ENCODE results near the gene MRPL28.

The MRPL28 gene

DNA sequence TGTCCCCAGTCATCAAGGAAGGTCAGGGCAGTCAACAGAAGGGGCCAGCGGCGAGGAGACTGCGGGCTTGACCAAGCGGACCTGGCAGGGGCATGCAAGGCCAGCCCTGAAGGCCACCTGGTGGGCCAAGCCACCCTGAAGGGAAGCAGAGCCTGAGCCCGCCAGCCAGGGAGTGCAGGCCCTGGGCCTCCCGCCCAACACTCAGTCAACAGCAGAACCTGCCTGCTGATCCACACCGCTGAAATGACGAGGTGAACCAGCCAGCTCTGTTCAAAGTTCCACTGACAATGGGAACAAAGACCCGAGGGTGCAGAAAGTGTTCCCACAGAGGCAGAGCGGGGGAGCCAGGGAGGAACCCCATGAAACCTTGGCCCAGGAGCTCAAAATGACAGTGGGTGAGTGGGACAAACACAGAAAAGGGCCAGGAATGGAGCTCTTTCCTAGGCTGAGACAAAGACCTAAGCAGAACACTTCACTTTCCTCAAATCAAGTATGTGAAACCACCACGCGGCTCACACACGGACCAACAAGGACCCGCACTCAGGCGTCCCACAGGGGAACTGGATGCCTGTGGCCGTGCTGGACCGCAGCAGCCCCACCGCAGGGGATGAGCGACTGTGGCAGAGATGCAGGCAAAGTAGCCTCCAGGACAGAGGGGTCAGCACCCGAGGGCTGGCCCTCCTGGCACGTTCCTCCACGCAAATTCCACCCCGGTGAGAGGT lies 29.8 kb downstream of the MRPL28 start:
- peaks cover 93% of the 10 kb centered on the region for H3K79me2 ChIP-seq (ENCODE audit: insufficient read depth, low read length)
- no peak overlapping the region for H3K4me2 ChIP-seq (ENCODE audit: insufficient read depth, low read length)

DNA sequence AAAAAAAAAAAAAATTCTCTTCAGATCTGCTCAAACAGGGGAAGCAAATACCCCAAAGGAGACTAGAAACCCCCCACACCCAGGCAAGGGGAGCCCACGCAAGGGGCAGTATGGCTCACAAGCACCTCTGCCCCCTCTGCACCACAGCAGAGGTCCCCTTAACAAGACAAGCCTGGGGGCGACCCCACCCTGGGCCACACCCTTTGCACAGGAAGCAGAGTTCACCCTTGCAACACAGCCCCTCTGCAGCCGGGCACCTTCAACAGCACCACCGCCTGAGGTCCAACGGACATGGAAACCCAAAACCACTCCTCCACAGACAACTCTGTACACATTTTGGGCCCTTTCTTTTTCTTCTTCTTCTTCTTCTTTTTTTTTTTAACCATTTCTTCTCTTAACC lies 30.7 kb downstream of the MRPL28 start:
- peaks cover 67% of the 10 kb centered on the region for H4K20me1 ChIP-seq (ENCODE audit: insufficient read depth, low read length)
- H3K27ac ChIP-seq (ENCODE audit: low read length) = no peak overlapping the region
- no peak for DNase-seq
- no peaks in the 10 kb centered on the region for H3K27me3 ChIP-seq (ENCODE audit: insufficient read depth, low read length, poor library complexity)
- H3K4me3 ChIP-seq (ENCODE audit: low read depth in 1 of 2, low read length in 2 of 2) = no peak overlapping the region
- no peak overlapping the region for H3K9ac ChIP-seq (ENCODE audit: low read depth, low read length)
- peaks cover 19% of the 10 kb centered on the region for H3K36me3 ChIP-seq (ENCODE audit: insufficient read depth, low read length)
- ATAC-seq (ENCODE audit: insufficient read depth, low read depth) = no peak
- no peak overlapping the region for H2AFZ ChIP-seq (ENCODE audit: low read depth, low read length)
- peaks cover 12% of the 10 kb centered on the region; the same call in 1 of the 2 replicates for H3K4me1 ChIP-seq (ENCODE audit: insufficient read depth, low read length)
- H3K79me2 ChIP-seq (ENCODE audit: insufficient read depth, low read length) = peaks cover 95% of the 10 kb centered on the region
- no peaks in the 10 kb centered on the region for H3K9me3 ChIP-seq (ENCODE audit: insufficient read depth, low read length, severe bottlenecking)
- H3K4me2 ChIP-seq (ENCODE audit: insufficient read depth, low read length) = no peak overlapping the region
- TF ChIP-seq, protein P1, sequence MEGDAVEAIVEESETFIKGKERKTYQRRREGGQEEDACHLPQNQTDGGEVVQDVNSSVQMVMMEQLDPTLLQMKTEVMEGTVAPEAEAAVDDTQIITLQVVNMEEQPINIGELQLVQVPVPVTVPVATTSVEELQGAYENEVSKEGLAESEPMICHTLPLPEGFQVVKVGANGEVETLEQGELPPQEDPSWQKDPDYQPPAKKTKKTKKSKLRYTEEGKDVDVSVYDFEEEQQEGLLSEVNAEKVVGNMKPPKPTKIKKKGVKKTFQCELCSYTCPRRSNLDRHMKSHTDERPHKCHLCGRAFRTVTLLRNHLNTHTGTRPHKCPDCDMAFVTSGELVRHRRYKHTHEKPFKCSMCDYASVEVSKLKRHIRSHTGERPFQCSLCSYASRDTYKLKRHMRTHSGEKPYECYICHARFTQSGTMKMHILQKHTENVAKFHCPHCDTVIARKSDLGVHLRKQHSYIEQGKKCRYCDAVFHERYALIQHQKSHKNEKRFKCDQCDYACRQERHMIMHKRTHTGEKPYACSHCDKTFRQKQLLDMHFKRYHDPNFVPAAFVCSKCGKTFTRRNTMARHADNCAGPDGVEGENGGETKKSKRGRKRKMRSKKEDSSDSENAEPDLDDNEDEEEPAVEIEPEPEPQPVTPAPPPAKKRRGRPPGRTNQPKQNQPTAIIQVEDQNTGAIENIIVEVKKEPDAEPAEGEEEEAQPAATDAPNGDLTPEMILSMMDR (IDR thresholded peaks at IDR 0.05; ENCODE audit: borderline replicate concordance, extremely low read depth, low read length, poor library complexity, severe bottlenecking) = no peak
- no peak for TF ChIP-seq EZH2 (IDR thresholded peaks at IDR 0.05; ENCODE audit: borderline replicate concordance, low read depth, low read length, severe bottlenecking)

More for the DNA sequence above, 29.8 kb downstream of the MRPL28 start:
- peaks cover 27% of the 10 kb centered on the region for H3K36me3 ChIP-seq (ENCODE audit: insufficient read depth, low read length)
- no peak overlapping the region for H2AFZ ChIP-seq (ENCODE audit: low read depth, low read length)
- no peaks in the 10 kb centered on the region for H3K27me3 ChIP-seq (ENCODE audit: insufficient read depth, low read length, poor library complexity)
- H3K4me1 ChIP-seq (ENCODE audit: insufficient read depth, low read length) = peaks cover 14% of the 10 kb centered on the region
- ATAC-seq (ENCODE audit: insufficient read depth, low read depth) (no peak), DNase-seq (no peak)
- H3K9ac ChIP-seq (ENCODE audit: low read depth, low read length) = no peak overlapping the region
- H4K20me1 ChIP-seq (ENCODE audit: insufficient read depth, low read length) = peaks cover 69% of the 10 kb centered on the region
- H3K9me3 ChIP-seq (ENCODE audit: insufficient read depth, low read length, severe bottlenecking) = no peaks in the 10 kb centered on the region
- no peak for TF ChIP-seq EZH2 (IDR thresholded peaks at IDR 0.05; ENCODE audit: borderline replicate concordance, low read depth, low read length, severe bottlenecking)
- TF ChIP-seq, protein P1 (IDR thresholded peaks at IDR 0.05; ENCODE audit: borderline replicate concordance, extremely low read depth, low read length, poor library complexity, severe bottlenecking) = no peak
- H3K27ac ChIP-seq (ENCODE audit: low read length) = no peak overlapping the region
- no peak overlapping the region for H3K4me3 ChIP-seq (ENCODE audit: low read depth in 1 of 2, low read length in 2 of 2)

DNA sequence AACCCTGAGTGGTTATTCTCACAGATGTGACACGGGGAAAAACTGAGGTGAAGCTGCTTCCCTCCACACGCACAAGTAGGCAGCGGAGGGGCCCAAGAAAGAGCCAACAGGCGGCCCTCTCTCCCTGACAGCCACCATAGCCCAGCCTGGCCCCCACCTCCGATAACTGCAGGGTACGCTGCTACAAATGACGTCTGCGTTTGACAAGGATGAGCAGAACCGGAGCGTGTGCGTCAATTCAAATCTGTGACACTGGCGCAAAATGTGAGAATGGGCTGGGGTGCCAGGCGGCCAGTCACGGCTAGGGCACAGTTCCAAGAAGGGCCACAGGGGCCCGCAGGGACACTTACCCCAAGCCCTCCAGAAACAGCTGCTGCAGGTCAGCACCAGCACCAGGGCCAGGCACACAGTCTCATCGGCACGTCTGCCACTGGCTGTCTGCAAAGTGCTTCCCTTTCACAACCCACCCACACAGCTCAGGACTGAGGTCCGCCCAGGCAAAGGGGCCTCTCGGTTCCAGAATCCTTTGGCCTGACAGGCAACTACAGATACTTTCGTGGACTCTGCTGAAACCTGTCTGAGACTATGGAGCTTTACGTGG lies 32.3 kb downstream of the MRPL28 start:
- Histone ChIP-seq H3K4me3 (ENCODE audit: low read depth in 1 of 2, low read length in 2 of 2) (no peak overlapping the region), H3K36me3 (ENCODE audit: insufficient read depth, low read length) (peaks cover 10% of the 10 kb centered on the region), H3K79me2 (ENCODE audit: insufficient read depth, low read length) (peaks cover 95% of the 10 kb centered on the region), H3K27me3 (ENCODE audit: insufficient read depth, low read length, poor library complexity) (no peaks in the 10 kb centered on the region), H3K27ac (ENCODE audit: low read length) (no peak overlapping the region), H4K20me1 (ENCODE audit: insufficient read depth, low read length) (peaks cover 72% of the 10 kb centered on the region), H3K4me1 (ENCODE audit: insufficient read depth, low read length) (peaks cover 12% of the 10 kb centered on the region; the same call in 1 of the 2 replicates), H3K9ac (ENCODE audit: low read depth, low read length) (no peak overlapping the region), H3K9me3 (ENCODE audit: insufficient read depth, low read length, severe bottlenecking) (no peaks in the 10 kb centered on the region), H2AFZ (ENCODE audit: low read depth, low read length) (no peak overlapping the region), H3K4me2 (ENCODE audit: insufficient read depth, low read length) (no peak overlapping the region)
- no peak for ATAC-seq (ENCODE audit: insufficient read depth, low read depth)
- TF ChIP-seq, protein P1 (IDR thresholded peaks at IDR 0.05; ENCODE audit: borderline replicate concordance, extremely low read depth, low read length, poor library complexity, severe bottlenecking) = no peak
- no peak for TF ChIP-seq EZH2 (IDR thresholded peaks at IDR 0.05; ENCODE audit: borderline replicate concordance, low read depth, low read length, severe bottlenecking)
- DNase-seq = no peak

Data from DND-41 (cell line).